Esophagus (tissue), 2 donors: ENCODE data around the gene RIT1. TPM values are rescaled to one million over a fixed set of nuclear protein-coding genes. Genes with fewer than 3 reads are reported as not detected.

Experiments used
- H3K27ac ChIP-seq, 2 donors: one replicate each; pipeline ENCODE4 v1.5.1; 2013; ENCODE audit warnings: low read depth in 2 of 2, mild to moderate bottlenecking in 2 of 2, inconsistent platforms in 1 of 2, low read length in 1 of 2, moderate library complexity in 1 of 2
- H3K27me3 ChIP-seq, 2 donors: one replicate each; pipeline ENCODE4 v1.6.1; 2013; ENCODE audit warnings: low read length in 2 of 2, control low read depth in 1 of 2, mild to moderate bottlenecking in 1 of 2; ENCODE audit not compliant: insufficient read depth in 2 of 2, control insufficient read depth in 1 of 2
- H3K36me3 ChIP-seq, 2 donors: one replicate each; pipeline ENCODE4 v1.6.1; 2013; ENCODE audit warnings: low read length in 1 of 2; ENCODE audit not compliant: control insufficient read depth in 2 of 2, insufficient read depth in 2 of 2
- H3K4me1 ChIP-seq, 2 donors: one replicate each; pipeline ENCODE4 v1.6.1; 2013; ENCODE audit warnings: low read length in 1 of 2; ENCODE audit not compliant: control insufficient read depth in 2 of 2, insufficient read depth in 2 of 2
- H3K4me3 ChIP-seq, 2 donors: one replicate each; pipeline ENCODE4 v1.5.1; 2013; ENCODE audit warnings: low read length in 2 of 2, mild to moderate bottlenecking in 2 of 2, low read depth in 1 of 2, moderate library complexity in 1 of 2
- H3K9me3 ChIP-seq, 2 donors: one replicate each; pipeline ENCODE4 v1.6.1; 2013; ENCODE audit warnings: mild to moderate bottlenecking in 2 of 2, low read depth in 1 of 2, low read length in 1 of 2, moderate library complexity in 1 of 2; ENCODE audit not compliant: control insufficient read depth in 2 of 2, insufficient read depth in 1 of 2
- whole genome bisulfite sequencing, 2 donors: extraction: QIAGEN DNeasy Blood & Tissue Kit; methylation state at CpG; one replicate each; pipeline ENCODE4 v1.1.7; 2013; 5-methylcytosine and 5-hydroxymethylcytosine counted together
- polyA plus RNA-seq, 2 donors: library from polyadenylated mRNA; stranded (reverse); fragments of 200-250 nt; gene quantifications; one replicate each; pipeline ENCODE4 v1.2.3, GENCODE V29; 2013
- donor health status: healthy with polysubstance abuse.
- donor health status: Bipolar disorder and iron deficiency.

The RIT1 gene
- polyA plus RNA-seq, 2 donors = 23.4 to 29.7 TPM

DNA sequence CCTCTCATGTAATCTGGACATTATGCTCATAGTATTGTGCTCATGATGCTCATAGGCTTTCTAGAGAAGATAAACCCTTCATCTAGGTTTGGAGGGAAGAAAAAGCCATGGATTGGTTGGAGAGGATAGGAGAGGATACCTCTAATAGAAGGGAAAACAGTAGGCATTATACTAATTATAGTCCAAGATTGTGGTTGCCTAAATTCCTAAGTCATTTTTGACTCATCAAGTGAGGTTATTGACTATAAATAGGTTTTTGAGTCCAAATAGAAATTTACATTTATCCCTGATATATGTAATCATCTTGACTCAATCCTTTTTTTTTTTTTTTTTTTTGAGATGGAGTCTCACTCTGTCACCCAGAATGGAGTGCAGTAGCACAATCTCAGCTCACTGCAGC is 46.8 kb downstream of the RIT1 start:
- H3K27me3 ChIP-seq = no peaks in the 10 kb centered on the region
- peaks cover 0 to 2% of the 10 kb centered on the region in 2 donors for H3K4me1 ChIP-seq
- H3K9me3 ChIP-seq = no peaks in the 10 kb centered on the region
- H3K27ac ChIP-seq = no peak overlapping the region
- no peaks in the 10 kb centered on the region for H3K36me3 ChIP-seq
- no peak overlapping the region for H3K4me3 ChIP-seq

DNA sequence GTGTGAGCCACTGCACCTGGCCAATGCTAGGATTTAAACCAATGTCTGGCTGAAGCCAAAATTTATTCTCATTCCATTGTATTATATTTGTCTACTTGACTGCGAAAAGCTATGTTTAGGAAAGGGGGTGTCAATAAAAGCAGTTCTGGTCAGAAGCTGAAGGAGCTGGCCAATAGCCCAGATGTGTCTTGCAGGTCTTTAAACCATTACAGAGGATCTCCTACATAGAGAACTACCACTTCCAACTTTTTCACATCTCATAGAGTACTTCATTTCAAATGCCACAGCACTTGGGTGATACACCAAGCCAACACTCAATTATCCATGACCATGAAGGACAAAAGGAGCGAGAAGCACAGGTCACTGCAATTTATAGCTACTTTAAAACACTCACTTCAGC is 49.3 kb downstream of the RIT1 start:
- no peak overlapping the region for H3K4me3 ChIP-seq
- no peaks in the 10 kb centered on the region for H3K36me3 ChIP-seq
- H3K4me1 ChIP-seq = peaks cover 0 to 2% of the 10 kb centered on the region in 2 donors
- H3K27ac ChIP-seq = no peak overlapping the region
- H3K9me3 ChIP-seq = no peaks in the 10 kb centered on the region
- 92 to 93% methylated on average over 2 of the region's 2 CpGs for WGBS, 2 donors
- H3K27me3 ChIP-seq = no peaks in the 10 kb centered on the region

DNA sequence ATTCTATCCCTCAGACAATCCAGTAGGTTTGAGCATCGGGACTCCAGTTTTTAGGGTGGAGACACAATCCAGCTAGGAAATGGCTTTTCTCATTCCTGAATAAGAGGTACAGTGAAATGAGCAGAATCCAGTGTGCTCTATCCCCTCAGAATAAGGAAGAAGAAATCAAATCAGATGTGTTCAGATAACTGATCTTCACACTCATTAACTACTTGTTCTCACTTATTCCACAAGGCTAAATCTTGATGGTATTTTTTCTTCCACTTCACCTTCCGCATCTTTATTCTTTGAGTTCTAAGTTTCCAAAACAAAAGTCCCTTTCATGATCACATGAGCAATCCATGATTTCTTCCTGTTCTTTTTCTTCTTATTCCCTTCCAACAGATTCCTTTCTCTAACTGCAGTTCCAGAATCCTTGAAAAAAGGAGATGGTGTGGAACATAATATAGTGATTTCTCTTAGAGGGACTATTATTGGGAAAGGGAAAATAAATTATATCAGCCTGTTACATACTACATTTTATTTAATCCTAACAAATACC is 50.1 kb downstream of the RIT1 start:
- no peak overlapping the region for H3K4me3 ChIP-seq
- peaks cover 0 to 4% of the 10 kb centered on the region in 2 donors for H3K4me1 ChIP-seq
- no peaks in the 10 kb centered on the region for H3K36me3 ChIP-seq
- no peaks in the 10 kb centered on the region for H3K9me3 ChIP-seq
- H3K27me3 ChIP-seq = no peaks in the 10 kb centered on the region
- 61 to 67% methylated on average over 2 of the region's 2 CpGs for WGBS, 2 donors
- H3K27ac ChIP-seq = peak overlapping the region in 1 of 2 donors; percentile 77

DNA sequence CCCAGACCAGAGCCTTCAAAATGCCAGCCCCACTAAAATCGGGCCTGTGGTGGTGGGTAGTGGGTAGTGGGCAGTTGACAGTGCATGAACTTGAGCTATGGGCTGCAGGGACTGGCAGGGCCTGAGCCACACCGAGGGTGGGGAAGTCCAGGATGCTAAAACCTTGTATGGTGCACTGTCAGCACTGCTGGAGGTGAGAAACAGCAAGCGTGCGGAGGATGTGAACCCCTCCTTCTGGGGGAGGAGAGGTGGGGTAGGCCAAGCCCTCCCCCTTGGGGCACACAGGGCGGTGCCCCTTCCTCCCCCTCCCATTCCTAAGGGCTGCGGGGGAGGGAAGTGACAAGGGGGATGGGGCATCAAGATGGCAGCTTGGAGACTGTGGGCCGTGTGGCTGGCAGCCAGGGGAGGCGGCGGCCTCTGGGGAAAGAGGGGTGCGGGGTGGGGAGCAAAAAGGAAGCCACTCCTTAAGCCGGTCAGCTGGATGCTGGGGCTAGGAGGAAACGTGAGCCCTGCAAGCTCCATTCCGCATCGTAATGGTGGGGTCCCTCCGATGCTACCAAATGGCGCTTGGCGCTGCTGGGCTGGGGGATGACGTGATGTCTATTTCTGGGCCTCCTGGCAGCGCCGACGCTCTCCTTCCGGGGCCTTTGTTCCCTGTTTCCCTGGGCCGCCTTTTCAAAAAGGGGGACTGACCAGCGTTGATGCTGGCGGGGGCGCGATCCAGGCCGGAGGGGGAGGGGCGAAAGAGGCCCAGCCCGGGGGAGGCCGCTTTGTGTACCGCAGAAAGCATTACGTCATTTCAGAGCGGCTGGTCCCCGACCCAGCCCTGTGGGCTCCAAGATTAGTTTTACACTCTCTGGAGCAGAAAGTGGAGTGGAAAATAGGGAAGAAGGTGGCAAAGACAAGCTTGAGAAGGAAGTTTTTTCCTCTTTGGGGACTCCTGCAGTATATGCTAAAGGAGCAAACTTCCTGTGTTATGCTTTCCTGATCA is 51.0 kb downstream of the RIT1 start:
- Histone ChIP-seq H3K4me3 (no peak overlapping the region), H3K4me1 (peaks cover 0 to 4% of the 10 kb centered on the region in 2 donors), H3K27ac (peak overlapping the region; percentile 76 to 77), H3K36me3 (no peaks in the 10 kb centered on the region), H3K9me3 (no peaks in the 10 kb centered on the region), H3K27me3 (no peaks in the 10 kb centered on the region)
- 3% methylated on average over 33 to 35 of the region's 35 CpGs for WGBS, 2 donors

DNA sequence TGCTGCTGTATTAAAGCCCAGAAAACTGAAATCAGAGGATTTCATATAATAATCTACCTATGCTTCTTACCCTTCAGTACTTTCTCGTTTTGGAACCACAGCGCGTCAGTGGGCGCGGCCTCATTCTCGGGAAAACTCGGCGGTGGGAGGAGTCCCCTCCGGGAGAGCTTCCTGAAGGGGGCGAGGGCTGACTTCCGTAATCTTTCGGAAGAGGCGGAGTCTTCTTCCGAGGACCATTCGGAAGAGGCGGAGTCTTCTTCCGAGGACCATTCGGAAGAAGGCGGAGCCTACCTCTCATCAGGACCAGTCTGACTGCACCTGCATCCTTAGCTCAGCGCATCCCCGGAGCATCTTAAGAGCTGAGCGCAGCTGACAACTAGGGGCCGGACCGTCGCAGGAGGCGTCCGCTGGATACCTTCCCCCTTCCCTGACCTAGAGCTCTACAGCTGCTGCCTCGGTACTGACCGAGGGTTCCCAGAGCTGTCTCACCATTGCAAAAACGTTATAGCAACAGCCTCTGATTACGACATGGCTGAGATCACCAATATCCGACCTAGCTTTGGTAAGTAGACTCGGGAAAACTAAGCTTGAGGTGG is 51.8 kb downstream of the RIT1 start, which contains the start of gene SYT11:
SYT11 (plus strand) TSS at position 334 of the 596 bp plus-strand sequence; CDS start at position 529, 195 bp downstream.
- no peaks in the 10 kb centered on the region for H3K27me3 ChIP-seq
- peaks cover 0 to under 1% of the 10 kb centered on the region in 2 donors for H3K36me3 ChIP-seq
- WGBS, 2 donors = 1% methylated on average over 33 of the region's 33 CpGs
- peak within 1 kb of the TSS; percentile 76 to 77 for H3K27ac ChIP-seq
- H3K4me3 ChIP-seq = peak within 1 kb of the TSS in 1 of 2 donors; percentile 52
- peaks cover 0 to 4% of the 10 kb centered on the region in 2 donors for H3K4me1 ChIP-seq
- no peaks in the 10 kb centered on the region for H3K9me3 ChIP-seq

DNA sequence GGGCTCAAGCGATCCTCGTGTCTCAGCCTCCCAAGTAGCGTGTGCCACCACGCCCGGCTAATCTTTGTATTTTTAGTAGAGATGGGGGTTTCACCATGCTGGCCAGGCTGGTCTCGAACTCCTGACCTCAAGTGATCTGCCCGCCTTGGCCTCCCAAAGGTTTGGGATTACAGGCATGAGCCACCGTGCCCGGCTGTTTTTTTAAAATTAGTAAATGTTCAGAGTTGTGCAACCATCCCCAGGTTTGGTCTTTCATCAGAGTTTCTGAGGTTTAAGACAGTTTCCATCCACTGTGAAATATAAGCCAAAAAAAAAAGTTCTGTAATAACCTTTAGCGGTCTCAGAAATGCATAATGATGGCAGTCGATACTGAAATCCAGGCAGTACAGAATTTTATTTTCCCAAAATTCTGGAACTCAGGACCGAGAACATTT is 52.3 kb downstream of the RIT1 start:
- H3K36me3 ChIP-seq = peaks cover 0 to 3% of the 10 kb centered on the region in 2 donors
- peaks cover 0 to 4% of the 10 kb centered on the region in 2 donors for H3K4me1 ChIP-seq
- peak overlapping the region; percentile 47 to 68 for H3K27ac ChIP-seq
- peak overlapping the region in 1 of 2 donors; percentile 52 for H3K4me3 ChIP-seq
- 48 to 52% methylated on average over 12 of the region's 12 CpGs for WGBS, 2 donors
- H3K27me3 ChIP-seq = no peaks in the 10 kb centered on the region
- no peaks in the 10 kb centered on the region for H3K9me3 ChIP-seq

DNA sequence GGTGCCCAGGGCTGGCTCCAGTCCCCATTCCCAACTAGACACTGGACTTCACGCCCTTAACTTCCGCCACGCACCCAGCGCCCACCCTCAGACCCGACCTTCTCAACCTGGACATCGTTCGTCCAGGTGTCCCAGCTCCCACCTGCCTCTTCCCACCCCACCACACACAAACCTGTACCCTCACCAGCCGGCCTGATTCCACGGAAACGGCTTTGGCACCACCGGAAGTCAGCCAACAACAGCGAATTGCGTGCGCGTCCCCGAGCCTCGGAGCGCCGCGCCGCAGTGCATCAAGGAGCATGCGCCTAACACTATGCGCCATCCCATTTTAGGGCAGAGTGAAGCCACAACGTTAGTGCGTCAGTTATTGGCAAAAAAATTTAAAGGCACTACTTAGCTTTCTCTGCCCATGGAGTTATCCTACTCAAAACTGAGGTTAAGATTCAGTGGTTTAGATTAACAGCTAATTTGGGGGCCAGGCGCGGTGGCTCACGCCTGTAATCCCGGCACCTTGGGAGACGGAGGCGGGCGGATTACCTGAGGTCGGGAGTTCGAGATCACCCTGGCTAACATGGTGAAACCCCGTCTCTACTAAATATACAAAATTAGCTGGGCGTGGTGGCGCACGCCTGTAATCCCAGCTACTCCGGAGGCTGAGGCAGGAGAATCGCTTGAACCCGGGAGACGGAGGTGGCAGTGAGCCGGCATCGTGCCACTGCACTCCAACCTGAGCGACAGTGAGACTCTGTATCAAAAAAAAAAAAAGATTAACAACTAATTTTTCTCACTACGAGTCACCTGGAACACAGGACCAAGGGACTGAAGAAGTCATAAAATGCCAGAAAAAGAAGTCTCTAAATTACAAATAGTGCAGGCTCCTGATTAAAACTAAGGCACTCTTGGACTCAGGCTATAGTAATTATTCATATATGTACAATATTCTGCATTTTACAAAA is 53.9 kb downstream of the RIT1 start, which contains the start of gene GON4L:
GON4L (minus strand) TSS at position 240 of the 956 bp plus-strand sequence. CDS start 3,434 bp downstream, outside the sequence.
- Histone ChIP-seq H3K9me3 (no peaks in the 10 kb centered on the region), H3K27ac (peak within 1 kb of the TSS; percentile 83 to 96), H3K4me1 (peaks cover 0 to 4% of the 10 kb centered on the region in 2 donors), H3K36me3 (peaks cover 0 to 13% of the 10 kb centered on the region in 2 donors), H3K4me3 (peak within 1 kb of the TSS; percentile 89 to 94), H3K27me3 (no peaks in the 10 kb centered on the region)
- WGBS, 2 donors = 10 to 13% methylated on average over 43 to 46 of the region's 46 CpGs

DNA sequence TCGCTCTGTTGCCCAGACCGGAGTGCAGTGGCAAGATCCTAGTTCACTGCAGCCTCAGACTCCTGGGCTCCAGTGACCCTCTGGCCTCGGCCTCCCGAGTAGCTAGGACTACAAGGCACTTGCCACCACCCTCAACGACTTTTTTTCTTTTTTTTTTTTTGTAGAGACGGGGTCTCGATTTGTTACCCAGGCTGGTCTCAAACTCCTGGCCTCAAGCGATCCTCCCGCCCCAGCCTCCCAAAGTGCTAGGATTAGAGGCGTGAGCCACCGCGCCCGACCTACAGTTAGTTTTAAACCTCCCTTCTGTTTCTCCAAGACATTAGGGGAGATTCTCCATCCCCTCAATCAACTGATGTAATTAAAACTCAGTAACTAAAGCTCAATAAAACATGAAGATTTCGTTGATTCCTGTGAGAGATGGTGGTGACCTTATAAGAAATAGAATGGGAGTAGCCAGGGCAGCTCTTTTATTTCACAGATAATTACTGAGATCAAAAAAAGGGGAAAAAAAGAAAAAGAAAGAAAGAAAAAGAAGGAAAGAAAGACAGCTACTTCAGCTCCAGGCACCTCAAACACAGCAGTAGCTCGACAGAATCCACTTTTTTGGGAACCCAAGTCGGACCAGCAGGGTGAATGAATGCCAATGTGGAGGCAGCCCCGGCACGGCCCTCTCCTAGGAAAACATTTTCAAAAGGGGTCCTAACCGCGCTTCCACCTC is 54.7 kb downstream of the RIT1 start:
- peak overlapping the region; percentile 83 to 96 for H3K27ac ChIP-seq
- peak overlapping the region; percentile 89 to 94 for H3K4me3 ChIP-seq
- no peaks in the 10 kb centered on the region for H3K27me3 ChIP-seq
- no peaks in the 10 kb centered on the region for H3K9me3 ChIP-seq
- WGBS, 2 donors = 52 to 55% methylated on average over 20 of the region's 20 CpGs
- peaks cover 0 to 4% of the 10 kb centered on the region in 2 donors for H3K4me1 ChIP-seq
- peaks cover 0 to 15% of the 10 kb centered on the region in 2 donors for H3K36me3 ChIP-seq
